DOHH2 (cell line): ENCODE measurements around the gene MAP3K20.

Experiments used
- H3F3A ChIP-seq: fragments of 200-600 bp; sonication (generic), shearing (Covaris generic); 2 replicates; pipeline ENCODE4 v1.6.0; 2016; ENCODE audit warnings: antibody characterized with exemption, mild to moderate bottlenecking; ENCODE audit not compliant: control insufficient read depth, insufficient read depth
- H3K27ac ChIP-seq: fragments of 200-600 bp; sonication (generic); 2 replicates; pipeline ENCODE4 v1.5.1; 2014; ENCODE audit warnings: low read depth, mild to moderate bottlenecking, low read length, moderate library complexity
- H3K27me3 ChIP-seq: fragments of 200-600 bp; sonication (generic); 2 replicates; pipeline ENCODE4 v1.6.1; 2014; ENCODE audit warnings: mild to moderate bottlenecking, low read length, mixed read lengths; ENCODE audit not compliant: control insufficient read depth
- H3K36me3 ChIP-seq: fragments of 200-600 bp; sonication (generic); 2 replicates; pipeline ENCODE4 v1.6.1; 2014; ENCODE audit warnings: mild to moderate bottlenecking, low read length, moderate library complexity, mixed read lengths; ENCODE audit not compliant: control insufficient read depth
- H3K4me1 ChIP-seq: fragments of 200-600 bp; sonication (generic); 2 replicates; pipeline ENCODE4 v1.6.1; 2014; ENCODE audit warnings: mild to moderate bottlenecking, low read length, mixed read lengths; ENCODE audit not compliant: control insufficient read depth
- H3K4me2 ChIP-seq: fragments of 200-600 bp; sonication (generic); 2 replicates; pipeline ENCODE4 v1.6.0; 2014; ENCODE audit warnings: mild to moderate bottlenecking, low read length, moderate library complexity
- H3K4me3 ChIP-seq: fragments of 200-600 bp; sonication (generic); 2 replicates; pipeline ENCODE4 v1.5.1; 2014; ENCODE audit warnings: mild to moderate bottlenecking, low read length, mixed read lengths
- H3K79me2 ChIP-seq: fragments of 200-600 bp; sonication (generic); 2 replicates; pipeline ENCODE4 v1.6.1; 2014; ENCODE audit warnings: mild to moderate bottlenecking, low read length, mixed read lengths; ENCODE audit not compliant: control insufficient read depth
- H3K9me2 ChIP-seq: fragments of 200-600 bp; sonication (generic); replicated peaks from 2 replicates; pipeline ENCODE4 v1.6.1; 2014; ENCODE audit warnings: mild to moderate bottlenecking, low read length, mixed read lengths; ENCODE audit not compliant: control insufficient read depth
- H3K9me3 ChIP-seq: fragments of 200-600 bp; sonication (generic); 2 replicates; pipeline ENCODE4 v1.6.1; 2014; ENCODE audit warnings: antibody characterized with exemption, low read length, mixed read lengths; ENCODE audit not compliant: control insufficient read depth, insufficient read depth
- H4K20me1 ChIP-seq: fragments of 200-600 bp; sonication (generic); 2 replicates; pipeline ENCODE4 v1.6.0; 2014; ENCODE audit warnings: low read depth, mild to moderate bottlenecking, antibody characterized with exemption, low read length, moderate library complexity; ENCODE audit not compliant: control insufficient read depth, insufficient read depth
- EZH2phosphoT487 ChIP-seq: fragments of 200-600 bp; sonication (generic); IDR thresholded peaks from 2 replicates; pipeline ENCODE4 v1.6.1; 2017; ENCODE audit warnings: borderline replicate concordance, mild to moderate bottlenecking, antibody characterized with exemption, low read length, moderate library complexity, mixed read lengths
- TF ChIP-seq, protein P1 (sequence below): fragments of 200-600 bp; sonication (generic); IDR thresholded peaks from one replicate; pipeline ENCODE4 v1.5.1; 2014; ENCODE audit warnings: antibody characterized with exemption, mild to moderate bottlenecking, low read depth, low read length; ENCODE audit not compliant: poor library complexity, severe bottlenecking

Gene MAP3K20

DNA sequence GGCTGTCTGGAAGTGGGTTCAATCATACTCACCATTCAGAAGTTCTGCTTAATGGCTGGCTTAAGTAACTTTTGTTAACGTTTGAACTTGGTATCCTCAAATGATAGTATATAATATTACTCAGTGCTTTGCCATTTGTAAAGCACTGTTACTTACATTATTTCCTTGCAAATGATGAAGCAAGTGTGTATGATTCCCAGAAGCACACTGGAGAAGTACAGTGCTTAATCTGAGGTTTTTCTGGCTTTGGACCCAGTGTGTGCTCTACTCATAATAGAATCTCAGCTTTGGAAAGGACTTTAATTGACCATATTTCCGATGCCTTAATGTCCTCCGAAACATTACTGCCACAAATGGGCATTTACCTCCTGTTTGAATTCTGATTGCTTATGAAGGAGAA is 63.3 kb downstream of the MAP3K20 start:
- peaks cover 30% of the 10 kb centered on the region for H3K4me1 ChIP-seq
- H3K36me3 ChIP-seq = peaks cover 28% of the 10 kb centered on the region
- H3K27ac ChIP-seq = no peak overlapping the region
- H3K4me2 ChIP-seq = no peak overlapping the region
- no peaks in the 10 kb centered on the region for H3K27me3 ChIP-seq
- H3K9me3 ChIP-seq = peaks cover 20% of the 10 kb centered on the region; the same call in 1 of the 2 replicates
- H3F3A ChIP-seq = 0 out of 2 replicates have a peak, but pooled peaks cover 6% of the 10 kb centered on the region
- H4K20me1 ChIP-seq = no peaks in the 10 kb centered on the region; the same call in 1 of the 2 replicates
- no peak overlapping the region for H3K4me3 ChIP-seq
- no peaks in the 10 kb centered on the region for H3K9me2 ChIP-seq
- TF ChIP-seq EZH2phosphoT487 = no peak
- TF ChIP-seq, protein P1, sequence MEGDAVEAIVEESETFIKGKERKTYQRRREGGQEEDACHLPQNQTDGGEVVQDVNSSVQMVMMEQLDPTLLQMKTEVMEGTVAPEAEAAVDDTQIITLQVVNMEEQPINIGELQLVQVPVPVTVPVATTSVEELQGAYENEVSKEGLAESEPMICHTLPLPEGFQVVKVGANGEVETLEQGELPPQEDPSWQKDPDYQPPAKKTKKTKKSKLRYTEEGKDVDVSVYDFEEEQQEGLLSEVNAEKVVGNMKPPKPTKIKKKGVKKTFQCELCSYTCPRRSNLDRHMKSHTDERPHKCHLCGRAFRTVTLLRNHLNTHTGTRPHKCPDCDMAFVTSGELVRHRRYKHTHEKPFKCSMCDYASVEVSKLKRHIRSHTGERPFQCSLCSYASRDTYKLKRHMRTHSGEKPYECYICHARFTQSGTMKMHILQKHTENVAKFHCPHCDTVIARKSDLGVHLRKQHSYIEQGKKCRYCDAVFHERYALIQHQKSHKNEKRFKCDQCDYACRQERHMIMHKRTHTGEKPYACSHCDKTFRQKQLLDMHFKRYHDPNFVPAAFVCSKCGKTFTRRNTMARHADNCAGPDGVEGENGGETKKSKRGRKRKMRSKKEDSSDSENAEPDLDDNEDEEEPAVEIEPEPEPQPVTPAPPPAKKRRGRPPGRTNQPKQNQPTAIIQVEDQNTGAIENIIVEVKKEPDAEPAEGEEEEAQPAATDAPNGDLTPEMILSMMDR = no peak
- peaks cover 46% of the 10 kb centered on the region for H3K79me2 ChIP-seq

DNA sequence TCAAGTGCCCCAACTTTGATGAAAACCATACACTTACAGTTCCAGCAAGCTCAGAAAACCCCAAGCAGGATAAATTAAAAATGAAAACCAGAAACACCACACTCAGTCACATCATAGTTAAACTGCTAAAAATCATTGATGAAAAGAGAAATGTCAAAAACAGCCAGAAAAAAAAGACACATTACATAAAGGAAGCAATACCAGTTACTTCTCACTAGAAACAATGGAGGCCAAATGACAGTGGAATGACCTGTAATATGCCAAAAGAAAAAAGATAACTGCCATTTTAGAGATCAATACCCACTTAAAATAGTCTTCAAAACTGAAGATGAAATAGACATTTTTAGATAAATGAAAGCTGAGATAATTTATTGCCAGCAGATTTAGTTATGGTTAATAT is 66.0 kb downstream of the MAP3K20 start:
- peaks cover 7% of the 10 kb centered on the region for H3K4me1 ChIP-seq
- TF ChIP-seq, protein P1 = no peak
- TF ChIP-seq EZH2phosphoT487 = no peak
- H3K79me2 ChIP-seq = peaks cover 31% of the 10 kb centered on the region
- H3K4me2 ChIP-seq = no peak overlapping the region
- peaks cover 27% of the 10 kb centered on the region for H3K36me3 ChIP-seq
- peaks cover 20% of the 10 kb centered on the region; the same call in 1 of the 2 replicates for H3K9me3 ChIP-seq
- H3K4me3 ChIP-seq = no peak overlapping the region
- no peaks in the 10 kb centered on the region for H3K9me2 ChIP-seq
- H4K20me1 ChIP-seq = no peaks in the 10 kb centered on the region; the same call in 1 of the 2 replicates
- no peak overlapping the region for H3K27ac ChIP-seq
- no peaks in the 10 kb centered on the region for H3K27me3 ChIP-seq
- 0 out of 2 replicates have a peak, but pooled peaks cover 4% of the 10 kb centered on the region for H3F3A ChIP-seq

GRCh38 chr2:173145454-173145853 is 69.8 kb downstream of the MAP3K20 start:
- no peaks in the 10 kb centered on the region for H4K20me1 ChIP-seq
- H3F3A ChIP-seq = no peaks in the 10 kb centered on the region
- no peak overlapping the region for H3K4me3 ChIP-seq
- H3K9me2 ChIP-seq = no peaks in the 10 kb centered on the region
- H3K9me3 ChIP-seq = peaks cover 17% of the 10 kb centered on the region; the same call in 1 of the 2 replicates
- no peaks in the 10 kb centered on the region for H3K27me3 ChIP-seq
- no peak overlapping the region for H3K27ac ChIP-seq
- H3K36me3 ChIP-seq = 0 out of 2 replicates have a peak, but pooled peaks cover 11% of the 10 kb centered on the region
- TF ChIP-seq, protein P1 = no peak
- TF ChIP-seq EZH2phosphoT487 = no peak
- H3K79me2 ChIP-seq = peaks cover 32% of the 10 kb centered on the region
- H3K4me2 ChIP-seq = no peak overlapping the region
- H3K4me1 ChIP-seq = no peaks in the 10 kb centered on the region
